Mucosa of gallbladder (tissue), 1 donor: ENCODE measurements around the gene FHOD3. TPM values are rescaled to one million over a fixed set of nuclear protein-coding genes. Genes with fewer than 3 reads are reported as not detected.

ENCODE experiments used
- DNase-seq: peaks from one replicate; pipeline ENCODE4 v3.0.0-alpha.2; 2020; ENCODE audit warnings: low spot score
- total RNA-seq: library from RNA; stranded (reverse); gene quantifications from one replicate; pipeline ENCODE4 v1.2.1, GENCODE V29; 2021
- donor health status: DM: no; HTN: no; CAD: no.

FHOD3 gene
- total RNA-seq, 1 donor from 2014 or later, result 24.9 TPM

GRCh38 chr18:36381075-36381474, 83.6 kb downstream of the FHOD3 start:
- DNase-seq, result no peak

DNA sequence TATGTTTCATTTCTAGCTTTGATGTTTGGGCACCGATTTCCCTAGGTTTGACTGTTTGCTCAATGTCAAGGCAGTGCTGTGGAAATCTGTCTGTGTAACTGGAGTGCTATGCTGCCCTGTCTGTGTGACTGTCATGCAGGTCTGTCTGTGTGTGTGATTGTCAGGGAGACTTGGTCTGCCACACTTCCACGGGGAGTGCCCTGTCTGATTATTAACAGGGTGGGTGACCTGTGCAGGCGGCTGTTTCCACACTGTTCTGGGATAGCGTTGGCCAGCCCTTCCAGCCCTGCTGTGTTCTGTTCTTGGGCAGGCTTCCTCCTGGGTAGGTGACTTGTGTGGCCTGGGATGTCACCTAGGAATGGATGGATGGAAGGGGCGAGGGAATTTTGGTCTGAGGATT, 85.3 kb downstream of the FHOD3 start:
- DNase-seq, result no peak

- no peak for DNase-seq
These were observed 88.8 kb downstream of the FHOD3 start for GRCh38 chr18:36386150-36386920.

DNA sequence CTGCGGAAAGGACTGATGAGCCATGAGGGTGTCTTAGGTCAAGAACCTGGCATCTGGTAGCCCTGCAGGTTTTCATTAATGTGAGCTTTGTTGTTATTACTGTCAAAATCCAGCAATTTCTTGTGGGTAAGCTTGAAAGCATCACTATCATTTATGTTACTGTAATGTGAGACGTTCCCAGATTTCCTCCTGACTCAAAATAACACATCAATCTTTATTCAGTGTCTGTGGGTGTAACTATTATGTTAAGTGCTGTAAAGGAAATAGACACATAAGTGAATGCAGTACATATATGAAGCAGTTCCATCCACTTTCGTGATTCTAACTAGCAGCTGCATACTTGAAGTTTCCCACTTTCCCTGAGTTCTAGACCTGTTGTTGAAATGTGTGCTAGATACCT, 89.8 kb downstream of the FHOD3 start:
- no peak for DNase-seq

DNA sequence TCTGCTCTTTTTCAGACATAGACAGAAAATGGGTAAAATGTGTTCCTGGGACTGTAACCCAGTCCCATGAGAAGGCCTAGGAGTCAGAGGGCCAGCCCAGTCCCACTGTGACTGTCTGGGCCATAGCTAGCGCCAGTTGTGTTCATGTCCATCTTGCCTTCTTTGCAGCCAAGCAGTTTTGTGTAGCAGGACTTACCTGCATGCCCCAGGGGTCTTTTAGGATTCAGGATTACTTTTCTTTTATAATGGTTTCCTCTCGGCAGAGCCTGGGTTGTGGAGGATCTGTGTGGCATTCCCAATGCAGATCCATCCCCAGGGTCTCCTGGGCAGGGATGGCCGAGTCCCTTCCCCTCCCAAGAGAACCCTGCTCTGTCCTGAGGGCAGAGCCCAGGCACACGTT, 90.8 kb downstream of the FHOD3 start:
- no peak for DNase-seq

- DNase-seq, result no peak
These were observed 91.5 kb downstream of the FHOD3 start for GRCh38 chr18:36389027-36389426.

DNA sequence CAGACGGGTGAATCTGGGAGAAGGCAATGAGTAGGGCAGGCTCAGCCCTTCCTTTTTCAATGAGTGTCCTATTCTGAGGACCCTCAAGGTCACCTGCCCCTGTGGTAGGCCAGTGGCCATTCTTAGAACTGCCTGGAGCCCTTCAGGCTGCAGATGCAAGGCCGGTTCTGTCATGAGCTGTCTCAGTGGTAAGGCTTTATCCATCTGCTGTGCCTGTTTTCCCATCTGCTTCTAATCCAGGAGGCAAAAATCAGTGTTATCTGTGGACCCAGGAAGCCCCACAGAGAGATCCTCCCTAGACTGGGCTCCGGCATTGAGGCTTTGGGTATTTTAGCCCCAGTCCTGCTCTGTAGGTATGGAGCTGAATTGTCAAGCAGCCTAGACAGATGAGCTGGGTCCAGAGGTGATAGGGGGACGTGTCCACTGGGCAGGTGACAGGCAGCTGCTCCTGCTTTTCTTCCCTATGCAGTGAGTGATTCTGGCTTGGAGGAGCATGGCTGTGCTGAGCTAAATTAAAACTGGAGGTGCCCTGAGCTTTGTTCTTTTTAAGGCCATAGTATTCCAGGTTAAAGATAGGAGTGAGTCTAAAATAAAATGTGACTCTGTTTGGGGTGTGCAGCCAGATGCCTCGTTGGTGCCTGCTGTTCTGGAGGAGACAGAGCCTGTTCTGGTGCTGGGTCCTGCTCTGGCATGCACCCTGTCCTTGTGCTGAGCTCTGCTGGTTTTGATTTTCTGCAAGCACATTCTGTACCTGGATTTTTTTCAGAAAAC, 92.5 kb downstream of the FHOD3 start:
- no peak for DNase-seq

GRCh38 chr18:36391426-36392145, 94.1 kb downstream of the FHOD3 start:
- DNase-seq, result no peak

DNA sequence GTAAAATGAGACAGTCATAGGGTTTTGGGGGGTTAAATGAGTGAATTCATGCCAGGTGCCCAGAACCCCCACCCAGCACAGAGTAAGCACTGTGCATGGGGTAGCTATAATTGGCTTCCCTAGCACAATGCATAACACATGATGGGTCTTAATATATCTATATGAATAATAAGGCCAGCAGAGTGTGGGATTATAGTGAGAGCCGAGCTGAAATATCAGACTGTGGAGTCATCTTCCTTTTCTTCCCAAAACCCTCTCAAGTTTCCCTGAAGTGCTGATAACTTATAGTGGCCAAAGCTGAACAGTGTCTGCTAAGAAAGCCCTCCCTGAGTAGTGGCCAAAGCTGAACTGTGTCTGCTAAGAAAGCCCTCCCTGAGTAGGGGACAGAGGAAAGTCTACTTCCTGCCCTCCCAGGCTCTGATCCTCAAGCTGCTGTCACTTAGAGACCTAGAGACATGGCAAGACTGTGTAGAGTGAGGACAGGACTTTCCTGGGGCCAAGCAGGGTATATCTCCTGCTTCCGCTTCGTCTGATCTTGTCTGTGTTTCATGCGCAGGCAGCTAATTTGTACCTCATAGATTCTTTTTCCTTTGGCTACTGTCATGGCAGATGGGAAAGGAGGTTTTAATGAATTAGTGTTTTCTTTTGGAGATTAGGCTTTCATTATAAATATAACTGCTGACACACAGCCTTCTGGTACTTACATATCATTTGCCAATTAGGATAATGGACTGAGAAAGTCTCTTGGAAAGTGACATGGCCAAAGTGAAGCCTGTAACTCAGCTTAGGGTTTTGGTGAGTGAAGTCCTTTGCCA, 94.9 kb downstream of the FHOD3 start:
- DNase-seq, result no peak

- no peak for DNase-seq
These were observed 95.4 kb downstream of the FHOD3 start for GRCh38 chr18:36392979-36393287.

DNA sequence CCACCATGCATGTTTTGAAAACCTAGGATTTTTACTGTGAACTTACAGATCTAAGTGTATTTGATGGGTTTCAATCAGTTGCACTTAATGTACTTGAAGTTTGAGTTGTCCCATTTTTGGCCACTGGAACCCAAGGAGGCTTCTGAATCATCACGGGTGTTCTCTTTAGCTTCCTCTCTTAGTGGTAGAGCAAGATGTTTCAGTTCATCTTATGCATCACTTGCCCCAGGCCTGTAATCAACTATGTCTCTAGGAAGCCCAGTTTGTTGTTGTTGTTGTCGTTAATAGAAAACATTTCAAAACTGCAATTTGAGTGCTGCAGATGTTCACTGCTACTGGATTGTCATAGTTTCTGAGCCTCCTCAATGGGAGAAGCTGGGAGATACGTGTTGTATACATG, 97.0 kb downstream of the FHOD3 start:
- DNase-seq, result no peak

DNA sequence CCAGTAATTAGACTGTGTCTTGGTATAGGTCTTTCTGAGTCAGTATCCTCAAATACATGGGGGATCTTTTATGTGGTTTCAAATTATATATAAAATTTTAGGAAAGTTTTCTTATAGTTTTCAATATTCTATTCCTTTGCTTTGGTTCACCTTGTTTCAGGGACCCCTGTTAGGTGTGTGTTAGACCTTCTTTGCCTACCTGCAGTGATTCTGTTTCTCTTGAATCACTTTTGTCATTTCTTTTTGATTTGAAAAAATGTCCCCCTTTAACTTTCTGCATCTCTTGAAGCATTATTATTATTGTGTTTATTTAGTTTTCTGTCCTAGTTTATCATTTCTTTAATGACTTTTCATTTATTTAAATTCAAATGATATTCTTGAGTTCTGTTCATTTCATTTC, 98.7 kb downstream of the FHOD3 start:
- no peak for DNase-seq

GRCh38 chr18:36397033-36397432, 99.5 kb downstream of the FHOD3 start:
- no peak for DNase-seq

DNA sequence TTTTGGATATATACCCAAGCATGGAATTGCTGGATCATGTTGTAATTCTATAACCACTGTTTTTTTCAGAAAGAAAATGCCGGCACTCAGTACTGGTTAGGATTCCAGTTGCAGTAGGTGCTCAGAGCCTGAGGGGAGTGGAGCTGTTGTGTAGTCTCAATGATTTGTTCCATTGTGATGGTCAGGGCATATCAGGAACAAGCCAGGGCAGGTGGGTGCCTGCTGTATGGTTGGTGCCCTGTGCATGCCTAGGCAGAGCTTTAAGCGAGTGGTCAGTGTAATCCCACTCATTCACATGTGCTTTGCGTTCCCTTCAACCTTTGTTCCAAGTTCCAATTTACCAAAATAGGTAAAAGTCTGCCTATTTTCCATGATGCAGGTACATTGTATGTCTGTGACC, 100.9 kb downstream of the FHOD3 start:
- no peak for DNase-seq

- no peak for DNase-seq
These were observed 101.5 kb downstream of the FHOD3 start for GRCh38 chr18:36399055-36399454.

- DNase-seq, result no peak
These were observed 103.9 kb downstream of the FHOD3 start for GRCh38 chr18:36401462-36401861.

DNA sequence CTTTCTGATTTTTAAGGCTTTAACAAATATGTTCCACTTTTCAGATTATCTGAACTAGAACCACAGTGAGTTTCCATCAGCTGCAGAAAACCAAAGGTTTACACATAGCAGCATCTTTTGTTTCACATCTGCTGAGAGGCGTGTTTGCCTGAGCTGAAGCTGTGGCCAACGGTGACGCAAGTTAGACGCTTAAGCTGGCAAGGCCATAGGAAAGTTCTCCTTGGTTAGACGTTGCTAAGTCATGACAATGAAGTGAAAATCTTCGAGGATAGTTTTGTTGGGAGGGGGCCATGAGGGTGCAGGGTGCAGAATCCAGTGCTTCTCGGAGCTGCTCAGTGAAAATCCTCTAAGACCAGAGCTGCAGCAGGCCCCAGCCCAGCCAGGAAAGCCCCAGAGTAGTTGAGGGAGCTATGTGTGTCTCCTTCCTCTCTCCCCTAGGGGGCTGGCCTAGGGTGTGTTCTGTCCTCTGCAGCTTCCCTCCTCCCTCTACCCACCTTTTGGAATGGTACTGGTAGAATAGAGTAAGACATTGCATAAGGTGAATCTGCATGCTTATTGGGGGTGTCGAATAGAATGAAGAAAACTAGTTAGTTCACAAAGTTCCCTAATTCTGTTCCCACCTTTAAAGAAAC, 105.4 kb downstream of the FHOD3 start:
- DNase-seq, result peak; percentile 78

DNA sequence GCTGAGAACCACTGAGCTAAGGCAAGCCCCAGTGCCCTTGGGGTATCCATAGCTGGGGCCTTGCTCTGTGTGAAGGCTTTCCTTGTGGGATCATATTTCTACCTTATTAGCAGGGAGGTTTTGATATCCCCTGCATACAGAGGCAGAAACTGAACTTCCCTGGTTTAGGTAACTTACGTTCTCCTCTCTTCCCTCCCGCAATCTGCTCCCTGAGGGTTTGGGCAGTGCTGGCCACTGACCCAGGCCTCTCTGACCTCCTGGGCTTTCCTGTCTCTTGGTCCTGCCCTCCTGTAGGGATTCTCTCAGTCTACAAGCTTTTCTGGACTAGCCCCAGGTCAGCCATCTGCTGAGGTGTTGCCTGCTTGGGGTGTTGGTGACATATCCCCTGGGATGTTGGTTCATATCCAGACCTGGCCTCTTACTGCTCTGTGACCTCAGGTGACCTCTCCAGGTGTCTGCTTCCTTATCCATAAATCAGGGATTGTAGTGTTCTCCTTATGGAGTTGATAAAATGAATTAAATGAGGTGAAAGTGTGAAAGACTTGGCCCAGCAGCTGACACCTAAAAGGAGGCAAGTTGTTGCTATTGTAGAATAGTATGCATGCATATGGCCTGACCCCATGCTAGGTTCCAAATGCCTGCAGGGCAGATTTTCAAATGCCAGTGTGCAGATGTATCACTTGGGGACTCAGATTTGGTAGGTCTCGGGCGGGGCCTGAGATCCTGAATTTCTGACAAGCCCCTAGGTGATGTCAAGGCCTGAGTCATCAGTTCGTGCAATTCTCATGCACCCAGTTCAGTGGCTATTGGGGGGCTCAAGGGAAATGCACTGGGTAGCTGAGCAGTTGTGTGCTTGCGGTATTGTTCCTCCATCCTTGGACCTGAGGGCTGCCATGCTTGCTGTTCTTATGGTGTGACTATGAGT, 106.6 kb downstream of the FHOD3 start:
- DNase-seq, result no peak

- DNase-seq, result no peak
These were observed 108.1 kb downstream of the FHOD3 start for GRCh38 chr18:36405611-36406010.

DNA sequence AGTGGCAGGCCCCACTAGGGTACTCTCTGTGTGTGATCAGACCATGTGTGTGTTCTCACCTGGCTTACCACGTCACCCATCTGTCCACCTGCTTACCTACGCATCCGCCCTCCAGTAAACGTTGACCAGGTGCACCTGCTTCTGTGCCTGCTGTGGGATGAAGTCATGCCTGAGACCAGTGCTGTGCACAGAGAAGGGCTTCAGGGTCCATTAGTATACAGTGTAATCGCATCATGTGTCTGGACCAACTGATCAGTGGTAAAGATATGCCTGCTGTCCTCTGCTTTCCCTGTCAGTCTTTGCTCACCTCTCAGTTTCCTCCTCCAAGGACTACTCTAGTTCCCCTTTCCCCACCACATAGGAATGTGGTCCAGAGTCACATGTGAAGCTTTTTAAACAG, 109.3 kb downstream of the FHOD3 start:
- DNase-seq, result no peak
